Measurements from ENCODE around the gene DPEP2.
"Not testable (repeated sequence)": the region's sequence is repeated elsewhere in the genome, so short reads cannot be mapped to it uniquely, and the experiment has no call there.

The DPEP2 gene

DNA sequence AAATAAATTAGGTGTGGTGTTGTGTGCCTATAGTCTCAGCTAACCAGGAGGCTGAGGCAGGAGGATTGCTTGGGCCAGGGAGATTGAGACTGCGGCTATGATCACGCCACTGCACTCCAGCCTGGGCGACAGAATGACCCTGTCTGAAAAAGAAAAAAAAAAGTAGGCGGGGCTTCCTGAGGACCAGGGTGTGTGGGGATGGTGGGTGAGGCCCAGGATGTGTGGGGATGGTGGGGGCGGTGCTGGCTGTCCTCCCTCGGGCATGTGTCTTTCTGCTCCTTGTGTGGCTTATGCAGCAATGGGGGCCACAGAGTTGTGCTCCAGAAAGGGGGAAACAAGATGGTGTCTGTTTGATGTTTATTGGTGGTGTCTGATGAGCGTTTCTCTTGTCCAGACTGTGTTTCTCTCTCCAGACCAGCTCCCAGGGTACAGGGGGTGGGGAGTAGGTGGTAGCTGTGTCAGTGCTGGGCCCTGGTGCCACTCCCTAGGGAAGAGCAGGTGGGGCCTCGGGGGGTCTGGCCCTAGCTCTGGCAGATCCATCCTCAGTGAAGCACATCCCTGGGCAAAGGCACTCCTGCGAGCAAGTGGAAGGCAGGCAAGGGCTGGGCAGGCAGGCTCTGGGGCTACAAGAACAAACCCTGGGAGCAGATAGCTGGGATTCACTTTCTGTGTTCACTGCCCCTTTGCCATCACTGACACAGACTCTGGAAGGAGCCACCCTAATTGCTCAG lies 57.6 kb downstream of the DPEP2 start:
- H4K20me1 ChIP-seq (ENCODE audit: control insufficient read depth, insufficient read depth, low read depth, low read length) = no peaks in the 10 kb centered on the region
- no peak overlapping the region for H3K27ac ChIP-seq (ENCODE audit: low read depth, low read length)
- H3K4me3 ChIP-seq (ENCODE audit: low read length) = no peak overlapping the region
- H3K4me2 ChIP-seq (ENCODE audit: low read length) = no peak overlapping the region
- no peaks in the 10 kb centered on the region for H3K9me2 ChIP-seq (replicated peaks; ENCODE audit: control insufficient read depth, low read length)
- H3K79me2 ChIP-seq (ENCODE audit: control insufficient read depth, low read length) = peaks cover 12% of the 10 kb centered on the region
- H3K4me1 ChIP-seq (ENCODE audit: control insufficient read depth, low read length) = peaks cover 12% of the 10 kb centered on the region
- no peaks in the 10 kb centered on the region for H3K9me3 ChIP-seq (ENCODE audit: control insufficient read depth, insufficient read depth, low read length)
- no peak for TF ChIP-seq EZH2phosphoT487 (IDR thresholded peaks at IDR 0.05; ENCODE audit: borderline replicate concordance, low read length)
- TF ChIP-seq, protein P1, sequence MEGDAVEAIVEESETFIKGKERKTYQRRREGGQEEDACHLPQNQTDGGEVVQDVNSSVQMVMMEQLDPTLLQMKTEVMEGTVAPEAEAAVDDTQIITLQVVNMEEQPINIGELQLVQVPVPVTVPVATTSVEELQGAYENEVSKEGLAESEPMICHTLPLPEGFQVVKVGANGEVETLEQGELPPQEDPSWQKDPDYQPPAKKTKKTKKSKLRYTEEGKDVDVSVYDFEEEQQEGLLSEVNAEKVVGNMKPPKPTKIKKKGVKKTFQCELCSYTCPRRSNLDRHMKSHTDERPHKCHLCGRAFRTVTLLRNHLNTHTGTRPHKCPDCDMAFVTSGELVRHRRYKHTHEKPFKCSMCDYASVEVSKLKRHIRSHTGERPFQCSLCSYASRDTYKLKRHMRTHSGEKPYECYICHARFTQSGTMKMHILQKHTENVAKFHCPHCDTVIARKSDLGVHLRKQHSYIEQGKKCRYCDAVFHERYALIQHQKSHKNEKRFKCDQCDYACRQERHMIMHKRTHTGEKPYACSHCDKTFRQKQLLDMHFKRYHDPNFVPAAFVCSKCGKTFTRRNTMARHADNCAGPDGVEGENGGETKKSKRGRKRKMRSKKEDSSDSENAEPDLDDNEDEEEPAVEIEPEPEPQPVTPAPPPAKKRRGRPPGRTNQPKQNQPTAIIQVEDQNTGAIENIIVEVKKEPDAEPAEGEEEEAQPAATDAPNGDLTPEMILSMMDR (IDR thresholded peaks at IDR 0.05; ENCODE audit: low read depth, low read length, poor library complexity, severe bottlenecking) = no peak
- H3F3A ChIP-seq (ENCODE audit: control insufficient read depth, insufficient read depth) = peaks cover 4% of the 10 kb centered on the region; the same call in 1 of the 2 replicates
- H3K27me3 ChIP-seq (ENCODE audit: control insufficient read depth, low read length) = no peaks in the 10 kb centered on the region
- H3K36me3 ChIP-seq (ENCODE audit: control insufficient read depth, low read length) = peaks cover 23% of the 10 kb centered on the region

- H3K9me2 ChIP-seq (replicated peaks; ENCODE audit: control insufficient read depth, low read length) = no peaks in the 10 kb centered on the region
- TF ChIP-seq EZH2phosphoT487 (IDR thresholded peaks at IDR 0.05; ENCODE audit: borderline replicate concordance, low read length) = no peak
- TF ChIP-seq, protein P1 (IDR thresholded peaks at IDR 0.05; ENCODE audit: low read depth, low read length, poor library complexity, severe bottlenecking) = no peak
Measured at GRCh38 chr16:67940446-67941089, 58.7 kb downstream of the DPEP2 start.

DNA sequence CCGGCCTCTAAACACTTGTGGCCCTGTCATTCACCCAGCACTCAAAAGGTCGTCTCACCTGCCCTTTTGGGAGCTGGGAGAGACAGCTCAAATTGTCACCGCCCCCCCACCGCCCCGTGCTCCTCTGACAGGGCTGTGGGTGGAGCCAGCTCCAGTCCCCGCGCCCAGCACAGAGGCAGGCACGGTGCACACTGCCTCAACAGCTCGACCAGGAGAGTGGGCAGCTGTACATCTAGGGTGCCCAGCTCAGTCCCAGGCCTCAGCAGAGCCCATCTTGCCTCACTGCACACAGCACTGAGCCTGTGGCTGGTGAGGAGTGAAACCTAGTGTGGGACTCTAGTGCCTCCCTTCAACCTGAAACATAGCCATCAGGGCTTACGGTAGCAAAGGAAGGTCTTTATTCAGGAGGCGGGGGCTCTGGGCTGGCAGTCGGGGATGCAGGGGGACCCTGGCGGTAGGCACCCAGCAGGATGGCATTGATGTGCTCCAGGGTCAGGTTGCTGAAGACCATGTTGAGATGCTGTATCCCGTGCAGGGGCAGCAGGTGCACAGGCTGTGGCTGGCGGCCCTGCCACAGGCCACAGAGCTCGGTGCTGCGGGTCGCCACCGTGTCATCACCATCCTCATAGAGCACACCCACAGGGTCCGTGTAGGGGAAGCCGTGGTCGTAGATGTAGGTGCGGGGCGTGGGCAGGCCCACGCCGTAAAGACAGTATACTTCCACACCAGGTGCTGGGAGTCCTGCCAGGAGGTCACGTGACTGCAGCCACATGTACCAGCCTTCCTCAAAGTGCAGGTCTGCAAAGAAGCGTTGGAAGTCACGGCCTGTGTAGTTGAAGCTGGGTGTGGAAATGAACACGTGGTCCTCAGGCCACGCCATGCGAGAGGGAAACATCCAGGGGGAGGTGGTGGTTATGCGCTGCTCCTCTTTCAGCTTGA lies 59.5 kb downstream of the DPEP2 start:
- TF ChIP-seq, protein P1 (IDR thresholded peaks at IDR 0.05; ENCODE audit: low read depth, low read length, poor library complexity, severe bottlenecking) = no peak
- no peak for TF ChIP-seq EZH2phosphoT487 (IDR thresholded peaks at IDR 0.05; ENCODE audit: borderline replicate concordance, low read length)

More at GRCh38 chr16:67940446-67941089, 58.7 kb downstream of the DPEP2 start:
- H3F3A ChIP-seq (ENCODE audit: control insufficient read depth, insufficient read depth) = peaks cover 4% of the 10 kb centered on the region; the same call in 1 of the 2 replicates
- peaks cover 20% of the 10 kb centered on the region for H3K79me2 ChIP-seq (ENCODE audit: control insufficient read depth, low read length)
- no peaks in the 10 kb centered on the region for H3K27me3 ChIP-seq (ENCODE audit: control insufficient read depth, low read length)
- peaks cover 12% of the 10 kb centered on the region for H3K4me1 ChIP-seq (ENCODE audit: control insufficient read depth, low read length)
- H3K4me3 ChIP-seq (ENCODE audit: low read length) = no peak overlapping the region
- no peaks in the 10 kb centered on the region for H3K9me3 ChIP-seq (ENCODE audit: control insufficient read depth, insufficient read depth, low read length)
- H3K27ac ChIP-seq (ENCODE audit: low read depth, low read length) = no peak overlapping the region
- peaks cover 30% of the 10 kb centered on the region for H3K36me3 ChIP-seq (ENCODE audit: control insufficient read depth, low read length)
- no peak overlapping the region for H3K4me2 ChIP-seq (ENCODE audit: low read length)
- H4K20me1 ChIP-seq (ENCODE audit: control insufficient read depth, insufficient read depth, low read depth, low read length) = no peaks in the 10 kb centered on the region

DNA sequence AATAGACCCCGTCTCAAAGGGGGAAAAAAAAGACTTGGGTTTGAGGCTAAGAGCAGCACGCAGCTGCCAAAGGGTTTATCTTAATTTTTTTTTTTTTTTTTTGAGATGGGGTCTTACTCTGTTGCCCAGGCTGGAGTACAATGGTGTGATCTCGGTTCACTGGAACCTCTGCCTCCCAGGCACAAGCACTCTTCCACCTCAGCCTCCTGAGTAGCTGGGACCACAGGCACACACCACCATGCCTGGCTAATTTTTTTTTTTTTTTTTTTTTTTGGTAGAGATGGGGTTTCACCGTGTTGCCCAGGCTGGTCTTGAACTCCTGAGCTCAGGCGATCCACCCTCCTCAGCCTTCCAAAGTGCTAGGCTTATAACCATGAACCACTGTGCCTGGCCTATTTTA lies 61.6 kb downstream of the DPEP2 start:
- H3K79me2 ChIP-seq (ENCODE audit: control insufficient read depth, low read length) = peaks cover 31% of the 10 kb centered on the region
- H3K4me3 ChIP-seq (ENCODE audit: low read length) = peak overlapping the region; percentile 98; the same call in 1 of the 2 replicates
- H3K27me3 ChIP-seq (ENCODE audit: control insufficient read depth, low read length); H3K27ac ChIP-seq (ENCODE audit: low read depth, low read length); H3K9me2 ChIP-seq (replicated peaks; ENCODE audit: control insufficient read depth, low read length); H3K9me3 ChIP-seq (ENCODE audit: control insufficient read depth, insufficient read depth, low read length); H3F3A ChIP-seq (ENCODE audit: control insufficient read depth, insufficient read depth); H4K20me1 ChIP-seq (ENCODE audit: control insufficient read depth, insufficient read depth, low read depth, low read length): not testable (repeated sequence)
- peaks cover 47% of the 10 kb centered on the region for H3K36me3 ChIP-seq (ENCODE audit: control insufficient read depth, low read length)
- H3K4me2 ChIP-seq (ENCODE audit: low read length) = peak overlapping the region; percentile 98
- peaks cover 23% of the 10 kb centered on the region for H3K4me1 ChIP-seq (ENCODE audit: control insufficient read depth, low read length)

More for the DNA sequence above, 59.5 kb downstream of the DPEP2 start:
- no peak overlapping the region for H3K4me3 ChIP-seq (ENCODE audit: low read length)
- peaks cover 28% of the 10 kb centered on the region for H3K79me2 ChIP-seq (ENCODE audit: control insufficient read depth, low read length)
- H3K4me1 ChIP-seq (ENCODE audit: control insufficient read depth, low read length) = peaks cover 20% of the 10 kb centered on the region
- no peak overlapping the region for H3K27ac ChIP-seq (ENCODE audit: low read depth, low read length)
- H3K27me3 ChIP-seq (ENCODE audit: control insufficient read depth, low read length) = no peaks in the 10 kb centered on the region
- H3F3A ChIP-seq (ENCODE audit: control insufficient read depth, insufficient read depth) = peaks cover 4% of the 10 kb centered on the region; the same call in 1 of the 2 replicates
- no peak overlapping the region for H3K4me2 ChIP-seq (ENCODE audit: low read length)
- no peaks in the 10 kb centered on the region for H4K20me1 ChIP-seq (ENCODE audit: control insufficient read depth, insufficient read depth, low read depth, low read length)
- peaks cover 37% of the 10 kb centered on the region for H3K36me3 ChIP-seq (ENCODE audit: control insufficient read depth, low read length)
- no peaks in the 10 kb centered on the region for H3K9me2 ChIP-seq (replicated peaks; ENCODE audit: control insufficient read depth, low read length)
- H3K9me3 ChIP-seq (ENCODE audit: control insufficient read depth, insufficient read depth, low read length) = no peaks in the 10 kb centered on the region

All from DOHH2 (cell line).